HEK293T (cell line): ENCODE results near the gene TAX1BP3.

Experiments
- CTCF ChIA-PET: fragments of 350-600 bp; formaldehyde crosslinking; extraction: SDS; loops from one replicate; lab custom pipeline; 2021; ENCODE audit warnings: antibody characterized with exemption, inconsistent platforms; lab: Yijun Ruan, JAX
- POLR2A ChIA-PET: fragments of 350-600 bp; formaldehyde crosslinking; extraction: SDS; loops from one replicate; lab custom pipeline; 2020; ENCODE audit warnings: antibody characterized with exemption, inconsistent platforms; lab: Yijun Ruan, JAX
- DNase-seq: peaks from one replicate; pipeline ENCODE4 v3.0.0; 2012; ENCODE audit warnings: mixed read lengths; ENCODE audit errors: extremely low spot score
- ARNT ChIP-seq: fragments of 450-650 bp; IDR thresholded peaks from 2 replicates; pipeline ENCODE4 v1.6.1; 2017; ENCODE audit warnings: mild to moderate bottlenecking
- BHLHE40 ChIP-seq: fragments of 450-650 bp; IDR thresholded peaks from 2 replicates; pipeline ENCODE4 v1.6.1; 2016; ENCODE audit warnings: mild to moderate bottlenecking, moderate library complexity, borderline replicate concordance
- CTBP1 ChIP-seq: fragments of 450-650 bp; IDR thresholded peaks from 2 replicates; pipeline ENCODE4 v1.6.1; 2016; ENCODE audit warnings: borderline replicate concordance
- ELF4 ChIP-seq: fragments of 450-650 bp; IDR thresholded peaks from 2 replicates; pipeline ENCODE4 v1.6.1; 2017; ENCODE audit warnings: antibody characterized with exemption
- FOXA1 ChIP-seq: fragments of 450-650 bp; IDR thresholded peaks from 2 replicates; pipeline ENCODE4 v1.6.1; 2016; ENCODE audit warnings: mild to moderate bottlenecking
- FOXK2 ChIP-seq: fragments of 450-650 bp; IDR thresholded peaks from 2 replicates; pipeline ENCODE4 v1.6.1; 2016; ENCODE audit warnings: mild to moderate bottlenecking
- FOXM1 ChIP-seq: fragments of 450-650 bp; IDR thresholded peaks from 2 replicates; pipeline ENCODE4 v1.6.1; 2017; ENCODE audit warnings: mild to moderate bottlenecking, borderline replicate concordance
- HDGF ChIP-seq: fragments of 450-650 bp; IDR thresholded peaks from 2 replicates; pipeline ENCODE4 v1.6.1; 2017; ENCODE audit warnings: antibody characterized with exemption, borderline replicate concordance
- L3MBTL2 ChIP-seq: fragments of 450-650 bp; conservative IDR thresholded peaks from 2 replicates; pipeline ENCODE4 v1.6.1; 2016; ENCODE audit warnings: mild to moderate bottlenecking
- LEF1 ChIP-seq: fragments of 450-650 bp; IDR thresholded peaks from 2 replicates; pipeline ENCODE4 v1.6.1; 2017; ENCODE audit warnings: mild to moderate bottlenecking, borderline replicate concordance
- NFRKB ChIP-seq: fragments of 450-650 bp; IDR thresholded peaks from 2 replicates; pipeline ENCODE4 v1.6.1; 2016; ENCODE audit warnings: mild to moderate bottlenecking, moderate library complexity
- SP1 ChIP-seq: fragments of 450-650 bp; IDR thresholded peaks from 2 replicates; pipeline ENCODE4 v1.6.1; 2017
- SUZ12 ChIP-seq: fragments of 450-650 bp; IDR thresholded peaks from 2 replicates; pipeline ENCODE4 v1.6.1; 2016; ENCODE audit warnings: mild to moderate bottlenecking
- TARDBP ChIP-seq: fragments of 450-650 bp; IDR thresholded peaks from 2 replicates; pipeline ENCODE4 v1.6.1; 2016
- ZNF384 ChIP-seq: fragments of 450-650 bp; IDR thresholded peaks from 2 replicates; pipeline ENCODE4 v1.6.1; 2016
- TF ChIP-seq, protein P1 (sequence below): fragments of 450-650 bp; IDR thresholded peaks from 2 replicates; pipeline ENCODE4 v1.6.1; 2016

Gene TAX1BP3

DNA sequence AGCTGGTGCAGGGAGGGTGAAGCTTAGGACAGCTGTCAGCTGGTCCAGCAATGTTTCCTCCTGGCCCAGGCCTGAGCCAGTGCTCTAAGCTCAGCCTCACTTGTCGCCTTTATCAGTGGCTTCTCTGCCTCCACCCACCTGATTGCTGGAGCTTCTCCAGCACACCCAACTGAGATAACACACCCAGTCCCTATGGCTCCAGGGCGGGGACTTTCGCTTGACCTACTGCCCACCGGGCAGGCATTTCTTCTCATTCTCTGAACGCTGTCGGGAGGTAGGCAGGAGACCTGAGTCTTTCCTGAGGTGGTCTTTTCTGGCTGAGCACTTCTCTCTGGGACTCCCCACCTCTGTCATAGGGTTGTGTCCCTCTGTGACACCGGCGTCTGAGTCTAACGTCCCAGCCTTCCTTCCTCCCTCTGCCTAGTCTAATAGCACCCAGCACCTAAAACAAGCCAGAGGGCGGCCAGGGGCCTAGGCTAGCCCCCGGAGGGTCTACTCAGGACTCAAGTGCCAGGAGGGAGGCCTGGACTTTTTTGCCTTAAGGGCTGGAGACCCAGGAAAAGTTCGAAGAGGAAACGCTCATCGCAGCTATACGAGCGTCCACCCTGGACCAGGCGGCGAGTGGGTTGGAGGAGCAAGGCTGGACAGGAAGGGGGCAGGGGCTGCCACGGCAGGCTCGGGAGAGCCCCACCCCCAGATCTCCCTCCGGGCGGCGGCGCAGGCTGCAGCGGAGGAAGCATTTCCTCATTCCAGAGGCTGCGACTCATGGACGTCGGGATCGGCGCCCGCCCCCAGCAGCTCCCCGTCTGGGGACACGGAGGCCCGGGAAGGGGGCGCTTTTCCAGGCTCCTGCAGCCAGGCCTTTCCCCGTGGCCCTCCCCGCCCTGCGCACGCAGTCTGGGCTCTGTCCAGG, 756 bp downstream of the TAX1BP3 start:
- ChIA-PET POLR2A (interaction anchor here (0.7 to 2.8 kb wide), 4 partner anchors 20 to 56 kb away, joined by 3 to 17 read pairs (median 4); partner anchors contain the start of genes CTNS, HASPIN and SHPK), CTCF (interaction anchor here (0.7 to 0.8 kb wide), 2 partner anchors 15 to 70 kb away, joined by 3 to 4 read pairs; no protein-coding TSS in a partner anchor)
- no peak for TF ChIP-seq CTBP1
- TF ChIP-seq L3MBTL2 = no peak
- TF ChIP-seq, protein P1, sequence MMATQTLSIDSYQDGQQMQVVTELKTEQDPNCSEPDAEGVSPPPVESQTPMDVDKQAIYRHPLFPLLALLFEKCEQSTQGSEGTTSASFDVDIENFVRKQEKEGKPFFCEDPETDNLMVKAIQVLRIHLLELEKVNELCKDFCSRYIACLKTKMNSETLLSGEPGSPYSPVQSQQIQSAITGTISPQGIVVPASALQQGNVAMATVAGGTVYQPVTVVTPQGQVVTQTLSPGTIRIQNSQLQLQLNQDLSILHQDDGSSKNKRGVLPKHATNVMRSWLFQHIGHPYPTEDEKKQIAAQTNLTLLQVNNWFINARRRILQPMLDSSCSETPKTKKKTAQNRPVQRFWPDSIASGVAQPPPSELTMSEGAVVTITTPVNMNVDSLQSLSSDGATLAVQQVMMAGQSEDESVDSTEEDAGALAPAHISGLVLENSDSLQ = no peak
- TF ChIP-seq BHLHE40 = no peak
- TF ChIP-seq HDGF = no peak
- TF ChIP-seq FOXM1 = no peak
- no peak for TF ChIP-seq ZNF384
- TF ChIP-seq SUZ12 = no peak
- no peak for TF ChIP-seq TARDBP
- TF ChIP-seq ELF4 = no peak
- no peak for TF ChIP-seq FOXA1
- DNase-seq = peak; percentile 67

DNA sequence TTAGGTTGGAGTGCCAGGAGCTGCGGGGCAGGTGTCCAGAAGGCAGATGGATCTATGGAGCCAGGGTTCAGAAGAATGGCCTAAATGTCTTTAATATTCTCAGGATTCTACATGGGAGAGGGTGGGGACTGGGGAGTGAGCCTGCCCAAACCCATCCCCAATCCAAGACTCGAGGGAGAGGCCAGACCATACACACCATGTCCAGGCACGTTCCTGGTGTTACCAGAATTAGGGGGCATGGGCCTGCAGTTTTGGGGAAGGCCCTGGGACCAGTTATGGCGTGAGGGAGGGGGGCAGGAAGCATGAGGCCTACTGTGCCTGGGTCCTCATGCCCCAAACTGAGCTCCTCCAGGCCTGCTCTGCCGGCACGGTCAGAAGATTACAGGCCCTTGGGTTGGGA, 1.9 kb downstream of the TAX1BP3 start:
- no peak for DNase-seq
- no peak for TF ChIP-seq NFRKB
- POLR2A ChIA-PET = interaction anchor here (2.8 kb wide), 1 partner anchor 30 kb away, joined by 17 read pairs; the partner anchor contains the start of genes CTNS and SHPK
- CTCF ChIA-PET = no interaction called here

DNA sequence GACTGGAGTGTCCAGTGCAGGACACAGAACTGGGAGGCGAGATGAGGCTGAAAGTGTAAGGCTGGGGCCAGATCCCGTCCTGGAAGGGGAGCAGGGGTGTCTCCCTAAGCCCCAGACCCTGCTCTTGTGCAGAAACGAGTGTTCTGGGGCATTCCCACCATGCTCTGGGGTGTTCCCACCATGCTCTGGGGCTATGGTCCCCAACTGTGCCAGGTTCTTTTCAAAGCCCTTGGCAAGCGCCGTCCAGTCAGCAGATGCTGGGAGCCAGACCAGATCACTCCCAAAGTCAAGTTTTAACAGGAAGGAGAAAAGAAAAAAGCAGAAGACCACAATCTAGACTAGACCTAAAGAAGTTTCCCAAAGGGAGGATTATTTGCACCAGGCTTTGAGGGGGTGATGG, 2.5 kb downstream of the TAX1BP3 start:
- TF ChIP-seq ZNF384 = no peak
- TF ChIP-seq NFRKB = no peak
- no peak for TF ChIP-seq SP1
- no peak for TF ChIP-seq ARNT
- TF ChIP-seq FOXA1 = no peak
- no peak for TF ChIP-seq ELF4
- TF ChIP-seq TARDBP = no peak
- TF ChIP-seq FOXM1 = no peak
- TF ChIP-seq CTBP1 = no peak
- TF ChIP-seq BHLHE40 = no peak
- no peak for TF ChIP-seq FOXK2
- TF ChIP-seq L3MBTL2 = no peak
- TF ChIP-seq SUZ12 = no peak
- no peak for TF ChIP-seq LEF1
- TF ChIP-seq, protein P1 = no peak
- no peak for TF ChIP-seq HDGF
- ChIA-PET CTCF (no interaction called here), POLR2A (no interaction called here)
- DNase-seq = no peak

DNA sequence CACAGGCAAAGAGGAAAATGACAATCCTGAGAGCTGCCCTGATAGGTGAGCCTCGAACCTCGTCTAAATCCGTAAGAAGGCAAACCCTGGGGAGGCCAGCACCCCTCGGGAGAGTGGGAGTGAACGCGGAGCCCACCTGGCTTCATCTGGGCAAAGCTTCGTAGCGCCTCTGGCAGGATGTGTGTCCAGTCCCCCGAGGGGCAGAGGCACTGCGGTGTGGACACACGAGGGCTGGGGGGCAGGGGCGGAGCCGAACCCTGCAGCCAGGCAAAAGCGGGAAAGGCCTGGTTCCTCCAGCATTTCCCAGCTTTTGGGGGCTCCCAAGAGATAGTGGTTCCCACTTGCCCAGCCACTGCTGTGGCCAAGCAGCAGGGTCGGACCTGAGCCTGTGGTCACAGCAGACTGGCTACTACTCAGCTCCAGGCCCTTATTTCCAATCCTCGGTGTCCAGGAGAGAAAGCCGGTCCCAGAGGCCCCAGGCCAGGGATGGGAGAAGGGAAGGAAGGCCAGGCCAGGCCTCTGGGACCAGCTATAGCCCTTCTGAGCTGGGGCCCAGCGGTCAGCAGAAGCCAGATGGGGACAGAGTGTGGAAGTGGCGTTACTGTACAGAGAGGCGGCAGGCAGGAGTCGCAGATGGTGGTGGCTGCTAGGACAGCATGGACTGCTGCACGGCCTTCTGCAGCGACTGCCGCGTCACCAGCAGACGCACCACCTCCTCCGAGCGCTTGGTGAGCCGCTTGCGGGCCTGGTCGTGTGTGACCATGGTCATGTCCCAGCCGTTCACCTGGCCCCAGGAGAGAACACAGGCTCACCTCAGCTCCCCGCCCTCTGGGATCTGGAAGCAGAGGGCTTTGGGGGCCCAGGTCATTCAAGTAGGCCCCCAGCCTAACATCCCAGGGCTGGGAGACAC, 5.0 kb downstream of the TAX1BP3 start:
- TF ChIP-seq TARDBP = no peak
- no peak for TF ChIP-seq ARNT
- TF ChIP-seq NFRKB = no peak
- TF ChIP-seq L3MBTL2 = no peak
- no peak for TF ChIP-seq FOXM1
- no peak for TF ChIP-seq FOXA1
- CTCF ChIA-PET = no interaction called here
- POLR2A ChIA-PET = no interaction called here
- no peak for DNase-seq

DNA sequence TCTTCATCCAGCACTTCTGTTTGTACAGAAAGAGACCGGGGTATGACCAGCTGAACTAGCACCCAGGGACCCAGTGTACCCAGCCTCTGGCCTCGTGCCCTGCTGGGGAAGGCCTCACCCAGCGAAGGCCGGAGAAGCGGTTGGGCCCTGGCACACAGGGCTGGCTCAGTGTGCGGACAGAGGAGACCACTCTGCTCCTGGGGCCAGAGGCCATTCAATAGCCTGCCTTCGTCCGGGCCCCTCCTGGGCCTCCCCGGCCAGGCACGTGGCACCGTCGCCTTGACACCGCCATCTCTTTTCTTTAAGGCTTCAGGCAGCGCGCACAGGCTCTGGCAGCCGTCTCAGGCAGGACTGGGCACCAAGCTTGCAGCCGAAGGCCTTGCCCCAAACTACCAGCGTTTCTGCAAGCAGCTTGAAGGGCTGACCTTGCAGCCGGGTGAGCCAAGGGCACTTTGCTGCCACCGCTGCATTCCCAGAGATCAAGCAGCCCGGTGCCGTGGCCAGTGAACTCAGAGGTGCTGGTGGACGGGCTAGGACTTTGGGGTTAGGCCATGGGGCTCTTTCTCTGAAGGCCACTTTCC, 8.0 kb downstream of the TAX1BP3 start:
- POLR2A ChIA-PET = interaction anchor here (1.0 kb wide), 1 partner anchor 13 kb away, joined by 3 read pairs; no protein-coding TSS in a partner anchor
- no peak for TF ChIP-seq FOXM1
- no peak for TF ChIP-seq FOXA1
- no peak for TF ChIP-seq ZNF384
- TF ChIP-seq TARDBP = no peak
- TF ChIP-seq L3MBTL2 = no peak
- TF ChIP-seq NFRKB = no peak
- TF ChIP-seq ELF4 = no peak
- no peak for TF ChIP-seq SP1
- TF ChIP-seq, protein P1 = no peak
- no peak for TF ChIP-seq ARNT
- no peak for TF ChIP-seq FOXK2
- TF ChIP-seq LEF1 = no peak
- CTCF ChIA-PET = no interaction called here
- DNase-seq = no peak

DNA sequence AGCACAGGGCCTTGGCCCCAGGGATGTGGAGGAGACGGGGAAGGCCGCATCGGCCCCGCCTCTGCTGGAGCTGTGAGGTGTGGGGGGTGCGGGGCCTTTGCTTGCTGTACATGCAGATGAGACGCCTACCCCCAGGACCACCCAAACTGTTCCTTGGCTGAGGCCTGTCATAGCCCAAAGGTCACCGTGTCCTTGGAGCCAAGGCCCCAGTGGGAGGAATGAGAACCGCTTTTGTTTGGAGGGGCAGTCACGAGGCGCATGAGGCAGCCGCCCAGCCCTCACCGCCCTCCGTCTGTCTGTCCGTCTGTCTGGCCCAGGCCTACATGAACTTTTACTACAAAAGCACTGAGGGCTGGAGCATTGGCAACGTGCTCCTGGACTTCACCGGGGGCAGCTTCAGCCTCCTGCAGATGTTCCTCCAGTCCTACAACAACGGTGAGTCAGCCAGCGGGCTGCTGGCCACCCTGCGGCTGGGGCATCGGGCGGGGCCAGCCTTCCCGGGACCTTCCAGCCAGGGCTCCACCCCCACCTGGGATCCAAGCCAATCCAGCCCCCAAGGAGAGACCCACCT, 8.8 kb downstream of the TAX1BP3 start:
- POLR2A ChIA-PET = no interaction called here

More for the DNA sequence above, 8.8 kb downstream of the TAX1BP3 start:
- DNase-seq = no peak
- TF ChIP-seq NFRKB (no peak), FOXK2 (no peak), ZNF384 (no peak), LEF1 (no peak), ELF4 (no peak), TARDBP (no peak), HDGF (no peak), ARNT (no peak), L3MBTL2 (no peak), FOXA1 (no peak), SP1 (no peak), CTBP1 (no peak), FOXM1 (no peak), SUZ12 (no peak), BHLHE40 (no peak)
- TF ChIP-seq, protein P1 = no peak
- CTCF ChIA-PET = no interaction called here
